Neutrophil (primary cell): ENCODE data around the gene NDUFS3.

ENCODE experiments used
- H3K27ac ChIP-seq: fragments of 200-600 bp; sonication (generic); 2 replicates; pipeline ENCODE4 v1.5.1; 2016; ENCODE audit warnings: mild to moderate bottlenecking, moderate library complexity
- H3K27me3 ChIP-seq: fragments of 200-600 bp; sonication (generic); 2 replicates; pipeline ENCODE4 v1.6.0; 2016; ENCODE audit warnings: mild to moderate bottlenecking
- H3K36me3 ChIP-seq: fragments of 200-600 bp; sonication (generic); 2 replicates; pipeline ENCODE4 v1.5.1; 2017
- H3K4me1 ChIP-seq, 2 experiments: fragments of 200-600 bp in 1 of 2; sonication (generic) in 1 of 2; 1 replicate in 1 of 2; 2 replicates in 1 of 2; pipeline versions ENCODE4 v1.5.1 to v1.6.1; 2013 to 2016; ENCODE audit warnings: low read depth in 1 of 2, low read length in 1 of 2, mild to moderate bottlenecking in 1 of 2, moderate library complexity in 1 of 2; ENCODE audit not compliant: control insufficient read depth in 1 of 2, insufficient read depth in 1 of 2
- H3K4me3 ChIP-seq, 2 experiments: fragments of 200-600 bp in 1 of 2; sonication (generic) in 1 of 2; 1 replicate in 1 of 2; 2 replicates in 1 of 2; pipeline ENCODE4 v1.5.1; 2013 to 2016; ENCODE audit warnings: low read depth in 1 of 2, low read length in 1 of 2, mild to moderate bottlenecking in 1 of 2, moderate library complexity in 1 of 2
- H3K9me3 ChIP-seq: fragments of 200-600 bp; sonication (generic); 2 replicates; pipeline ENCODE4 v1.5.1; 2016
- TF ChIP-seq, protein P1 (sequence below): fragments of 200-600 bp; sonication (generic); IDR thresholded peaks from 2 replicates; pipeline ENCODE4 v1.5.1; 2016; ENCODE audit warnings: antibody characterized with exemption

NDUFS3 gene

DNA sequence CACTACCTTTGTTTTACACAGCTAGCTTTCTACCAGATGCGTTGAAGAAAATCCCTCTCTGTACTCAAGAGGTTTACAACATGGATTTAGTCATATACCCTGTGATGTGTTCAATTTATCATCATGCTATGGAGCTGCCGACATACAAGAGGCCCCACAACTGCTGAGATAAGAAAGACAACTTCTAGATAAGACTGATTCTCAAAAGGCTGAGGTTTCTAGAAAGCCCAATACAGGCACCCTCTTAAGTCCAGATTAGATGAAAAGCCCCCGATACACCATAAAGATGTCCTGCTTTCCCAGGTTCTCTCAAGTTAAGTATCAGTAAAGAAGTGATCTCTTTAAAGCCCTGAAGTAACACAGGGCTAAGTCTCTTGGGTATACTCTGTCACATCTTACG is 49.2 kb downstream of the NDUFS3 start:
- Histone ChIP-seq H3K4me3 (no peak overlapping the region), H3K36me3 (peaks cover 83% of the 10 kb centered on the region), H3K4me1 (no peaks in the 10 kb centered on the region), H3K27ac (no peak overlapping the region), H3K9me3 (no peaks in the 10 kb centered on the region), H3K27me3 (no peaks in the 10 kb centered on the region)
- TF ChIP-seq, protein P1, sequence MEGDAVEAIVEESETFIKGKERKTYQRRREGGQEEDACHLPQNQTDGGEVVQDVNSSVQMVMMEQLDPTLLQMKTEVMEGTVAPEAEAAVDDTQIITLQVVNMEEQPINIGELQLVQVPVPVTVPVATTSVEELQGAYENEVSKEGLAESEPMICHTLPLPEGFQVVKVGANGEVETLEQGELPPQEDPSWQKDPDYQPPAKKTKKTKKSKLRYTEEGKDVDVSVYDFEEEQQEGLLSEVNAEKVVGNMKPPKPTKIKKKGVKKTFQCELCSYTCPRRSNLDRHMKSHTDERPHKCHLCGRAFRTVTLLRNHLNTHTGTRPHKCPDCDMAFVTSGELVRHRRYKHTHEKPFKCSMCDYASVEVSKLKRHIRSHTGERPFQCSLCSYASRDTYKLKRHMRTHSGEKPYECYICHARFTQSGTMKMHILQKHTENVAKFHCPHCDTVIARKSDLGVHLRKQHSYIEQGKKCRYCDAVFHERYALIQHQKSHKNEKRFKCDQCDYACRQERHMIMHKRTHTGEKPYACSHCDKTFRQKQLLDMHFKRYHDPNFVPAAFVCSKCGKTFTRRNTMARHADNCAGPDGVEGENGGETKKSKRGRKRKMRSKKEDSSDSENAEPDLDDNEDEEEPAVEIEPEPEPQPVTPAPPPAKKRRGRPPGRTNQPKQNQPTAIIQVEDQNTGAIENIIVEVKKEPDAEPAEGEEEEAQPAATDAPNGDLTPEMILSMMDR: no peak

DNA sequence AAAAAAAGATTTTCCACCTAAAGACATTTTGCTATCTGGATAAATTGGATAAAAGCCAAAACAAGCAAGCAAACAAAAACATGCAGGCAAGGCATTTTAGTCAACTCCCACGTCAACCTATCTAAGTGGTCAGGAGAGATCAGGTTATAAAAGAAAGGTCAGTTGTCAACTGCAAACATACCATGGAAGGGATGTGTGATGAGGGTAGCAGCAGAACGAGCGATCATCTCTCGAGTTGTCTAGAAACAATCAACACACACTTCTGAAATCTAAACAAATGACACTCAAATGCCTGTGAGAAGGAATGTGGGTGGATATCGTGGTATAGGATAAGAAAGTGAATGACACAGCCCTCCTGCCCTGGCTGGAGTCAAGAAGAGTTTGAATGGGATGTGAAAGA is 52.6 kb downstream of the NDUFS3 start:
- H3K4me1 ChIP-seq: no peaks in the 10 kb centered on the region
- no peak overlapping the region for H3K27ac ChIP-seq
- H3K4me3 ChIP-seq: no peak overlapping the region
- TF ChIP-seq, protein P1: no peak
- H3K36me3 ChIP-seq: peaks cover 77% of the 10 kb centered on the region
- H3K27me3 ChIP-seq: no peaks in the 10 kb centered on the region
- H3K9me3 ChIP-seq: no peaks in the 10 kb centered on the region
